ENCODE results near the gene SRF. TPM values are rescaled to one million over a fixed set of nuclear protein-coding genes. Genes with fewer than 3 reads are reported as not detected.
A peak's percentile ranks its signal among the peaks of the same experiment; 100 is the strongest.

The SRF gene
- total RNA-seq, 2 donors from 2014 or later, result 40.5 to 56.3 TPM

- TF ChIP-seq POLR2AphosphoS5 (IDR thresholded peaks at IDR 0.05), result peak; percentile 85
- TF ChIP-seq POLR2A (IDR thresholded peaks at IDR 0.05), result no peak
- peak; percentile 76 to 98 (median 92) for TF ChIP-seq CTCF (IDR thresholded peaks at IDR 0.05)
- 11% methylated on average over 21 of the region's 25 CpGs for WGBS
- no peak overlapping the region for H3K4me3 ChIP-seq
- H3K27me3 ChIP-seq (replicated peaks; ENCODE audit: insufficient read depth), result no peaks in the 10 kb centered on the region
- no peaks in the 10 kb centered on the region for H3K9me3 ChIP-seq
- H3K36me3 ChIP-seq, result no peaks in the 10 kb centered on the region
- H3K27ac ChIP-seq, result peak overlapping the region; percentile 7 to 38
- peaks cover 5% of the 10 kb centered on the region for H3K4me1 ChIP-seq (replicated peaks)
- intact Hi-C loops (cut with DNase I), result loop anchor here (2.0 kb wide), 1 partner anchor 241 kb away; no protein-coding TSS in a partner anchor
- peak; percentile 86 for DNase-seq (ENCODE audit: low spot score)
Observed at GRCh38 chr6:43143235-43144128, 27.6 kb upstream of the SRF start.

- 76% methylated on average over 6 of the region's 6 CpGs for WGBS
- H3K4me1 ChIP-seq (replicated peaks), result peaks cover 9% of the 10 kb centered on the region
Observed at GRCh38 chr6:43144879-43145278, 26.2 kb upstream of the SRF start.

GRCh38 chr6:43146261-43146660 lies 24.8 kb upstream of the SRF start:
- WGBS, result 98% methylated on average over 3 of the region's 3 CpGs
- no peaks in the 10 kb centered on the region for H3K27me3 ChIP-seq (replicated peaks; ENCODE audit: insufficient read depth)
- H3K4me3 ChIP-seq, result no peak overlapping the region
- H3K9me3 ChIP-seq, result no peaks in the 10 kb centered on the region
- DNase-seq (ENCODE audit: low spot score), result no peak
- H3K4me1 ChIP-seq (replicated peaks), result peaks cover 11% of the 10 kb centered on the region
- TF ChIP-seq POLR2A (IDR thresholded peaks at IDR 0.05) (no peak), POLR2AphosphoS5 (IDR thresholded peaks at IDR 0.05) (no peak), CTCF (IDR thresholded peaks at IDR 0.05) (no peak)
- H3K36me3 ChIP-seq, result no peaks in the 10 kb centered on the region
- H3K27ac ChIP-seq, result no peak overlapping the region
- intact Hi-C loops (cut with DNase I), result no loop called here

More at GRCh38 chr6:43144879-43145278, 26.2 kb upstream of the SRF start:
- TF ChIP-seq POLR2AphosphoS5 (IDR thresholded peaks at IDR 0.05) (no peak), POLR2A (IDR thresholded peaks at IDR 0.05) (no peak), CTCF (IDR thresholded peaks at IDR 0.05) (no peak)
- no peak overlapping the region for H3K27ac ChIP-seq
- H3K9me3 ChIP-seq, result no peaks in the 10 kb centered on the region
- DNase-seq (ENCODE audit: low spot score), result no peak
- intact Hi-C loops (cut with DNase I), result no loop called here
- H3K27me3 ChIP-seq (replicated peaks; ENCODE audit: insufficient read depth), result no peaks in the 10 kb centered on the region
- H3K4me3 ChIP-seq, result no peak overlapping the region
- H3K36me3 ChIP-seq, result no peaks in the 10 kb centered on the region

- H3K9me3 ChIP-seq, result no peaks in the 10 kb centered on the region
- intact Hi-C loops (cut with DNase I), result no loop called here
Observed at GRCh38 chr6:43146709-43147688, 24.1 kb upstream of the SRF start.

More at GRCh38 chr6:43146709-43147688, 24.1 kb upstream of the SRF start:
- H3K36me3 ChIP-seq, result no peaks in the 10 kb centered on the region
- TF ChIP-seq POLR2AphosphoS5 (IDR thresholded peaks at IDR 0.05), result no peak
- no peak for TF ChIP-seq POLR2A (IDR thresholded peaks at IDR 0.05)
- no peak for TF ChIP-seq CTCF (IDR thresholded peaks at IDR 0.05)
- H3K27ac ChIP-seq, result peak overlapping the region in 1 of 2 donors; percentile 33
- no peaks in the 10 kb centered on the region for H3K27me3 ChIP-seq (replicated peaks; ENCODE audit: insufficient read depth)
- DNase-seq (ENCODE audit: low spot score), result no peak
- WGBS, result 88% methylated on average over 7 of the region's 8 CpGs
- no peak overlapping the region for H3K4me3 ChIP-seq
- peaks cover 11% of the 10 kb centered on the region for H3K4me1 ChIP-seq (replicated peaks)

All from prostate gland (tissue), 2 donors.